Stimulated activated CD4-positive, alpha-beta T cell treated with anti-CD3 and anti-CD28 coated beads, Interleukin-1b, Interleukin-23, amount 100 ng/mL, for 1 hour (primary cell): ENCODE measurements around the gene FOXL2NB.
"Not testable (repeated sequence)": the region's sequence is repeated elsewhere in the genome, so short reads cannot be mapped to it uniquely, and the experiment has no call there.

Experiments
- DNase-seq, 2 donors: peaks; one replicate each; pipeline ENCODE4 v3.0.0-alpha.2; 2020; ENCODE audit warnings: low read depth in 2 of 2

The FOXL2NB gene

GRCh38 chr3:138946663-138947494 lies at the start of gene FOXL2NB, which contains the start of gene FOXL2:
TSS of gene FOXL2NB (plus strand) at chr3:138947217. CDS start at chr3:138947365, 148 bp downstream.
TSS of gene FOXL2 (minus strand) at chr3:138947137. CDS start at chr3:138946722, 415 bp downstream.
- DNase-seq = no peak

GRCh38 chr3:138898301-138898700 lies 48.7 kb upstream of the FOXL2NB start:
- no peak for DNase-seq

- DNase-seq = no peak
These were observed 48.3 kb upstream of the FOXL2NB start for GRCh38 chr3:138898708-138899107.

- no peak for DNase-seq
These were observed 47.5 kb upstream of the FOXL2NB start for GRCh38 chr3:138899351-138899991.

GRCh38 chr3:138901567-138901966 lies 45.5 kb upstream of the FOXL2NB start:
- DNase-seq = no peak

- DNase-seq = no peak
These were observed 44.8 kb upstream of the FOXL2NB start for GRCh38 chr3:138902171-138902570.

GRCh38 chr3:138907539-138907938 lies 39.5 kb upstream of the FOXL2NB start:
- DNase-seq = no peak

GRCh38 chr3:138908846-138909245 lies 38.2 kb upstream of the FOXL2NB start:
- no peak for DNase-seq

GRCh38 chr3:138909904-138910303 lies 37.1 kb upstream of the FOXL2NB start:
- DNase-seq = no peak

- no peak for DNase-seq
These were observed 35.4 kb upstream of the FOXL2NB start for GRCh38 chr3:138911621-138912020.

GRCh38 chr3:138912237-138912636 lies 34.8 kb upstream of the FOXL2NB start:
- no peak for DNase-seq

GRCh38 chr3:138913766-138914165 lies 33.3 kb upstream of the FOXL2NB start:
- no peak for DNase-seq

- no peak for DNase-seq
These were observed 32.0 kb upstream of the FOXL2NB start for GRCh38 chr3:138914870-138915502.

- peak; percentile 48 to 71 for DNase-seq
These were observed 31.2 kb upstream of the FOXL2NB start for GRCh38 chr3:138915503-138916498.

- no peak for DNase-seq
These were observed 30.2 kb upstream of the FOXL2NB start for GRCh38 chr3:138916824-138917223.

- no peak for DNase-seq
These were observed 27.7 kb upstream of the FOXL2NB start for GRCh38 chr3:138919325-138919724.

GRCh38 chr3:138921316-138922292 lies 25.4 kb upstream of the FOXL2NB start:
- DNase-seq = no peak

GRCh38 chr3:138922400-138922799 lies 24.6 kb upstream of the FOXL2NB start:
- DNase-seq = not testable (repeated sequence)

- peak; percentile 62 to 79 for DNase-seq
These were observed 23.5 kb upstream of the FOXL2NB start for GRCh38 chr3:138923531-138923994.
